Mucosa of descending colon (tissue), 3 donors: Measurements from ENCODE around the gene C6orf47. TPM values are rescaled to one million over a fixed set of nuclear protein-coding genes. Genes with fewer than 3 reads are reported as not detected.

Experiments used
- ATAC-seq: fragments of 200-7000 bp; cut with Tn5 transposase; one replicate; pipeline ENCODE4 v1.9.1; 2020; ENCODE audit warnings: mild to moderate bottlenecking, moderate library complexity
- DNase-seq, 3 donors: peaks; one replicate each; pipeline ENCODE4 v3.0.0-alpha.2; 2020
- H3K36me3 ChIP-seq: fragments of 200-600 bp; one replicate; pipeline ENCODE4 v1.8.0; 2021; ENCODE audit warnings: low read depth, mild to moderate bottlenecking
- H3K4me1 ChIP-seq: fragments of 200-600 bp; one replicate; pipeline ENCODE4 v1.8.0; 2021; ENCODE audit warnings: low read depth, mild to moderate bottlenecking
- H3K4me3 ChIP-seq: fragments of 200-600 bp; one replicate; pipeline ENCODE4 v1.8.0; 2021; ENCODE audit warnings: mild to moderate bottlenecking
- H3K9me3 ChIP-seq: fragments of 200-600 bp; one replicate; pipeline ENCODE4 v1.8.0; 2021; ENCODE audit warnings: mild to moderate bottlenecking
- CTCF ChIP-seq: fragments of 200-600 bp; IDR thresholded peaks from one replicate; pipeline ENCODE4 v1.8.0; 2022; ENCODE audit warnings: antibody characterized with exemption, mild to moderate bottlenecking
- intact Hi-C, 2 donors: fragments of 100-400 bp; cut with DNase I in 1 of 2; cut with micrococcal nuclease in 1 of 2; formaldehyde crosslinking; loops; one replicate each; pipeline versions ENCODE4 v1.11.0 to v1.11.1; 2022; cut with DNase I, micrococcal nuclease
- total RNA-seq, 3 donors: library from RNA; stranded (reverse); fragmentation: NEBNext Ultra II Directional in 2 of 3; extraction: Animal tissue kit (Norgen Biotek cat#: 25700) in 2 of 3; gene quantifications; one replicate each; pipeline versions ENCODE4 v1.2.1 to v1.2.4, GENCODE V29; 2021 to 2023
- donor health status: DM: no; HTN: no; CAD: no; lungs with moderate emphysema.
- donor health status: DM: no; HTN: no; CAD: no.
- donor health status: DM: no; HTN: yes; CAD: no.

Gene C6orf47
- total RNA-seq, 3 donors from 2014 or later, result 28.5 to 33.0 (median 32.3) TPM

DNA sequence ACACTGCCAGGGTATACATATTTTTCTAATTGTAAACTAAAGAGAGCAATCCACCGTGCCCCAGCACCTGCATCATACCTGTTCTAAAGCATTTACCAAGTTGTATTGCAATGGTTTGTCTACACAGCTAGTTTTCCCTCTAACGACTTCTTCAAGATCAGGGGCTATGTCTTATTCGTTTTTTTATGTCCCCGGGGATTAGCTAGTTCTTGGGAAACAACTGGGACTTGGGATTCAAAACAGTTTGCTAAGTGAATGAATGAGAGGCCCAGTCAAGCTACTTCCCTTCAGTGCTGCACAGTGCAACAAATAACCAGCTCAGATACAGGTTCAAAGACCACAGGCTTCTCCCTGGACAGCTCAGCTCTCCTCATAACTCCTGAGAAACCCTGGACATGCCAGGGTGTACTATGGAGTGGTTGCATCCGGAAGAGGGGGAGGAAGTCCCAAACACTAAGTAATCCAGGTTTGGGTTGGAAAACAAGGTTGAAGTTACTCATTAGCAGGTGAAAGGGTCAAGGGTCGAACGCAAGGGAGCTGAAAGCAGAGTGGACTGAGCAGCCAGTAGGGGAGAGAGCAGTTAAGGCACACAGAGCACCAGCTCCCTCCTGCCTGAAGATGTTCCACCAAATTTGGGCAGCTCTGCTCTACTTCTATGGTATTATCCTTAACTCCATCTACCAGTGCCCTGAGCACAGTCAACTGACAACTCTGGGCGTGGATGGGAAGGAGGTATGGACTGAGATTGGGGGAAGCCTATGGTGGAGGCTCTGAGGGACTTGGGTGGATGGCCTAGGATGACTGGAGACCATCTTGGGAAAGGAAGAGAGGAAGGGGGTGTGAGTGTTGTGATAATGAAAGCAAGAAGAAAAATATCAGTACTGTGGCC is 5.0 kb downstream of the C6orf47 start, which contains the start of gene APOM:
TSS of gene APOM (plus strand) at position 546 of the 889 bp plus-strand sequence. CDS start at position 619, 73 bp downstream.
- Histone ChIP-seq H3K4me3 (no peak within 1 kb of the TSS), H3K9me3 (no peaks in the 10 kb centered on the region), H3K36me3 (no peaks in the 10 kb centered on the region), H3K4me1 (peaks cover 45% of the 10 kb centered on the region)
- no peak for DNase-seq
- no peak for ATAC-seq
- no peak for TF ChIP-seq CTCF
- intact Hi-C loops, result no loop called here

GRCh38 chr6:31654574-31655348 is 5.8 kb downstream of the C6orf47 start:
- intact Hi-C loops, result no loop called here
- Histone ChIP-seq H3K4me3 (no peak overlapping the region), H3K36me3 (no peaks in the 10 kb centered on the region), H3K4me1 (peaks cover 43% of the 10 kb centered on the region), H3K9me3 (no peaks in the 10 kb centered on the region)
- ATAC-seq (no peak), DNase-seq (no peak)
- no peak for TF ChIP-seq CTCF

GRCh38 chr6:31652925-31653724 is 7.5 kb downstream of the C6orf47 start:
- H3K36me3 ChIP-seq, result peaks cover 7% of the 10 kb centered on the region
- intact Hi-C loops, result no loop called here
- no peak for TF ChIP-seq CTCF
- peak; percentile 77 for ATAC-seq
- H3K9me3 ChIP-seq, result no peaks in the 10 kb centered on the region
- peaks cover 27% of the 10 kb centered on the region for H3K4me1 ChIP-seq
- peak overlapping the region; percentile 60 for H3K4me3 ChIP-seq
- peak in 2 of 3 donors; percentile 87 to 88 for DNase-seq

- ATAC-seq, result peak; percentile 78
Observed at GRCh38 chr6:31651602-31652191, 8.9 kb downstream of the C6orf47 start.

More at GRCh38 chr6:31651602-31652191, 8.9 kb downstream of the C6orf47 start:
- intact Hi-C loops, result no loop called here
- Histone ChIP-seq H3K4me1 (peaks cover 27% of the 10 kb centered on the region), H3K36me3 (peaks cover 17% of the 10 kb centered on the region), H3K9me3 (no peaks in the 10 kb centered on the region), H3K4me3 (peak overlapping the region; percentile 60)
- TF ChIP-seq CTCF, result no peak
- DNase-seq, result peak in 1 of 3 donors; percentile 83
